Endodermal cell (in vitro differentiated cells): ENCODE measurements around the gene GCAT. TPM values are rescaled to one million over a fixed set of nuclear protein-coding genes. Genes with fewer than 3 reads are reported as not detected.

Experiments used
- DNase-seq: peaks from one replicate; pipeline ENCODE4 v3.0.0-alpha.2; 2017
- H3K27ac ChIP-seq: 2 replicates; pipeline ENCODE4 v1.5.1; 2013; ENCODE audit warnings: mild to moderate bottlenecking, low read depth, low read length, moderate library complexity
- H3K27me3 ChIP-seq: 2 replicates; pipeline ENCODE4 v1.6.1; 2013; ENCODE audit warnings: mild to moderate bottlenecking, low read length, moderate library complexity; ENCODE audit not compliant: insufficient read depth, control insufficient read depth, poor library complexity, severe bottlenecking
- H3K36me3 ChIP-seq: 2 replicates; pipeline ENCODE4 v1.7.0; 2013; ENCODE audit warnings: mild to moderate bottlenecking, low read length, moderate library complexity; ENCODE audit not compliant: control insufficient read depth, insufficient read depth
- H3K4me1 ChIP-seq: one replicate; pipeline ENCODE4 v1.7.0; 2013; ENCODE audit warnings: low read length; ENCODE audit not compliant: control insufficient read depth, insufficient read depth
- H3K4me3 ChIP-seq: 2 replicates; pipeline ENCODE4 v1.5.1; 2013; ENCODE audit warnings: mild to moderate bottlenecking, low read length, moderate library complexity
- H3K9ac ChIP-seq: 2 replicates; pipeline ENCODE4 v1.6.1; 2013; ENCODE audit warnings: mild to moderate bottlenecking, low read length, moderate library complexity; ENCODE audit not compliant: poor library complexity, severe bottlenecking; ENCODE audit errors: extremely low read depth
- H3K9me3 ChIP-seq: 2 replicates; pipeline ENCODE4 v1.6.1; 2013; ENCODE audit warnings: mild to moderate bottlenecking, low read length, moderate library complexity; ENCODE audit not compliant: control insufficient read depth
- H3K27ac Mint-ChIP-seq: 2 replicates; pipeline ENCODE4 v1.8.0; 2020; ENCODE audit warnings: mixed read lengths
- H3K27me3 Mint-ChIP-seq: 2 replicates; pipeline ENCODE4 v1.8.0; 2021; ENCODE audit warnings: mild to moderate bottlenecking, mixed read lengths; ENCODE audit not compliant: insufficient read depth
- H3K36me3 Mint-ChIP-seq: 2 replicates; pipeline ENCODE4 v1.8.0; 2020; ENCODE audit warnings: low read depth, mixed read lengths
- H3K4me1 Mint-ChIP-seq: 2 replicates; pipeline ENCODE4 v1.8.0; 2020; ENCODE audit warnings: mixed read lengths
- H3K4me3 Mint-ChIP-seq: 2 replicates; pipeline ENCODE4 v1.8.0; 2020; ENCODE audit warnings: mild to moderate bottlenecking, moderate library complexity, mixed read lengths
- H3K9me3 Mint-ChIP-seq: 2 replicates; pipeline ENCODE4 v1.8.0; 2020; ENCODE audit warnings: mild to moderate bottlenecking, mixed read lengths
- CTCF ChIP-seq: fragments of 200-600 bp; sonication (generic); conservative IDR thresholded peaks from 2 replicates; pipeline ENCODE4 v1.5.0; 2021; ENCODE audit warnings: antibody characterized with exemption, mild to moderate bottlenecking
- WGBS, 2 experiments: methylation state at CpG; one replicate each; pipeline versions ENCODE4 v1.1.5 to v1.1.7; 2013; ENCODE audit warnings: missing lambda C conversion rate in 2 of 2, mixed read lengths in 1 of 2; ENCODE audit not compliant: insufficient coverage in 1 of 2, insufficient read length in 1 of 2; 5-methylcytosine and 5-hydroxymethylcytosine counted together
- total RNA-seq, 2 donors: library from RNA; stranded (reverse); fragmentation: NEBNext Ultra II Directional in 1 of 2; extraction: Animal tissue kit (Norgen Biotek cat#: 25700) in 1 of 2; gene quantifications; 2 replicates in 1 of 2; 3 replicates in 1 of 2; pipeline ENCODE4 v1.2.1, GENCODE V29; 2021

The GCAT gene
- total RNA-seq, 2 donors from 2014 or later = 22.2 to 26.2 TPM

GRCh38 chr22:37775785-37776638, 31.7 kb upstream of the GCAT start:
- Mint-ChIP-seq H3K36me3 (peaks cover 23% of the 10 kb centered on the region), H3K27ac (no peak overlapping the region), H3K9me3 (no peaks in the 10 kb centered on the region), H3K27me3 (peaks cover 2% of the 10 kb centered on the region), H3K4me1 (peaks cover 4% of the 10 kb centered on the region), H3K4me3 (no peak overlapping the region)
- H3K36me3 ChIP-seq = peaks cover 23% of the 10 kb centered on the region
- H3K27ac ChIP-seq = peak overlapping the region; percentile 24
- H3K9me3 ChIP-seq = no peaks in the 10 kb centered on the region
- H3K27me3 ChIP-seq = no peaks in the 10 kb centered on the region
- H3K9ac ChIP-seq = no peak overlapping the region
- no peak for TF ChIP-seq CTCF
- WGBS, 2 experiments = 89 to 94% methylated on average over 6 to 16 of the region's 17 CpGs
- DNase-seq = no peak
- H3K4me3 ChIP-seq = no peak overlapping the region
- no peaks in the 10 kb centered on the region for H3K4me1 ChIP-seq

- no peaks in the 10 kb centered on the region for H3K9me3 ChIP-seq
- no peaks in the 10 kb centered on the region for H3K27me3 ChIP-seq
- H3K9me3 Mint-ChIP-seq = no peaks in the 10 kb centered on the region
- no peak for DNase-seq
- TF ChIP-seq CTCF = no peak
- H3K27ac ChIP-seq = no peak overlapping the region
- H3K4me1 Mint-ChIP-seq = peaks cover 9% of the 10 kb centered on the region
- H3K27me3 Mint-ChIP-seq = peaks cover 2% of the 10 kb centered on the region
- H3K36me3 Mint-ChIP-seq = peaks cover 20% of the 10 kb centered on the region
- 91% methylated on average over 10 of the region's 10 CpGs for WGBS, 2 experiments
- no peaks in the 10 kb centered on the region for H3K4me1 ChIP-seq
- no peak overlapping the region for H3K27ac Mint-ChIP-seq
- H3K36me3 ChIP-seq = peaks cover 17% of the 10 kb centered on the region
- H3K4me3 Mint-ChIP-seq = no peak overlapping the region
- no peak overlapping the region for H3K4me3 ChIP-seq
- no peak overlapping the region for H3K9ac ChIP-seq
Observed at GRCh38 chr22:37776639-37777005, 31.1 kb upstream of the GCAT start.

GRCh38 chr22:37777122-37777687, 30.5 kb upstream of the GCAT start:
- Histone ChIP-seq H3K36me3 (peaks cover 11% of the 10 kb centered on the region), H3K9me3 (no peaks in the 10 kb centered on the region), H3K4me1 (no peaks in the 10 kb centered on the region), H3K27me3 (no peaks in the 10 kb centered on the region), H3K27ac (no peak overlapping the region), H3K9ac (no peak overlapping the region), H3K4me3 (no peak overlapping the region)
- no peaks in the 10 kb centered on the region for H3K9me3 Mint-ChIP-seq
- DNase-seq = no peak
- H3K4me3 Mint-ChIP-seq = no peak overlapping the region
- 69 to 82% methylated on average over 9 to 11 of the region's 11 CpGs for WGBS, 2 experiments
- peaks cover 12% of the 10 kb centered on the region for H3K4me1 Mint-ChIP-seq
- H3K27me3 Mint-ChIP-seq = peaks cover 2% of the 10 kb centered on the region
- TF ChIP-seq CTCF = no peak
- peaks cover 14% of the 10 kb centered on the region for H3K36me3 Mint-ChIP-seq
- H3K27ac Mint-ChIP-seq = no peak overlapping the region
